ENCODE results near the gene AHRR.

- TF ChIP-seq POLR2A (IDR thresholded peaks at IDR 0.05) (no peak), POLR2AphosphoS5 (IDR thresholded peaks at IDR 0.05) (no peak), CTCF (IDR thresholded peaks at IDR 0.05) (no peak), EP300 (IDR thresholded peaks at IDR 0.05; ENCODE audit: low read depth) (no peak)
Observed at GRCh38 chr5:322942-323879, 1.7 kb downstream of the AHRR start.

Measured in transverse colon (tissue), 4 donors.